H1 (cell line): Measurements from ENCODE around the gene USP54. TPM values are rescaled to one million over a fixed set of nuclear protein-coding genes. Genes with fewer than 3 reads are reported as not detected.

Source experiments
- CTCF ChIA-PET: fragments of 300-600 bp; sonication (Branson Sonifier 250); formaldehyde crosslinking; loops from one replicate; lab custom pipeline; 2021; ENCODE audit not compliant: partially characterized antibody; lab: Charles Lee
- POLR2A ChIA-PET: fragments of 300-600 bp; sonication (Branson Sonifier 250); formaldehyde crosslinking; loops from one replicate; lab custom pipeline; 2021; ENCODE audit warnings: inconsistent platforms; ENCODE audit not compliant: partially characterized antibody; lab: Charles Lee
- DNase-seq, 2 experiments: peaks; one replicate each; pipeline versions ENCODE4 v3.0.0 to v3.0.0-alpha.2; 2010 to 2022; ENCODE audit warnings: low spot score in 2 of 2, low read depth in 1 of 2, mixed read lengths in 1 of 2
- FAIRE-seq: peaks from 2 replicates; lab custom pipeline; 2011; peaks lifted over from hg19 to GRCh38; lab: Jason Lieb, UNC
- H2AFZ ChIP-seq: 2 replicates; pipeline ENCODE4 v1.8.1; 2012; ENCODE audit warnings: low read length, inconsistent platforms
- H2AK5ac ChIP-seq: 2 replicates; pipeline ENCODE4 v1.6.1; 2013; ENCODE audit warnings: low read depth, low read length
- H2BK120ac ChIP-seq: replicated peaks from 2 replicates; pipeline ENCODE3; 2013; ENCODE audit warnings: low read depth, low read length, inconsistent platforms
- H2BK12ac ChIP-seq: 2 replicates; pipeline ENCODE4 v1.6.1; 2013; ENCODE audit warnings: low read depth, low read length
- H2BK15ac ChIP-seq: 2 replicates; pipeline ENCODE4 v1.6.1; 2013; ENCODE audit warnings: low read length
- H2BK20ac ChIP-seq: 2 replicates; pipeline ENCODE4 v1.6.1; 2013; ENCODE audit warnings: low read length
- H2BK5ac ChIP-seq: 2 replicates; pipeline ENCODE4 v1.6.1; 2013; ENCODE audit warnings: low read depth, low read length
- H3K14ac ChIP-seq: 2 replicates; pipeline ENCODE4 v1.6.1; 2013; ENCODE audit warnings: inconsistent platforms; ENCODE audit not compliant: insufficient read length
- H3K18ac ChIP-seq: 2 replicates; pipeline ENCODE4 v1.6.1; 2013; ENCODE audit warnings: low read length; ENCODE audit errors: extremely low read depth
- H3K23ac ChIP-seq: 2 replicates; pipeline ENCODE4 v1.6.1; 2013; ENCODE audit warnings: inconsistent platforms; ENCODE audit not compliant: insufficient read length
- H3K23me2 ChIP-seq: 2 replicates; pipeline ENCODE4 v1.6.1; 2013; ENCODE audit warnings: low read depth, low read length
- H3K27ac ChIP-seq: 2 replicates; pipeline ENCODE4 v1.6.1; 2011; ENCODE audit warnings: low read depth, low read length, inconsistent platforms
- H3K27me3 ChIP-seq, 4 experiments: replicated peaks in 1 of 4; 1 replicate in 1 of 4; 2 replicates in 3 of 4; pipeline versions ENCODE4 v1.6.1 to v1.8.1; 2011 to 2013; ENCODE audit warnings: low read length in 3 of 4, mild to moderate bottlenecking in 3 of 4, inconsistent platforms in 2 of 4, mixed read lengths in 2 of 4, moderate library complexity in 1 of 4; ENCODE audit not compliant: control insufficient read depth in 3 of 4, insufficient read depth in 3 of 4; ENCODE audit errors: extremely low read depth in 1 of 4
- H3K36me3 ChIP-seq, 4 experiments: 2 replicates each; pipeline versions ENCODE4 v1.6.1 to v1.8.1; 2011 to 2013; ENCODE audit warnings: mild to moderate bottlenecking in 4 of 4, low read length in 3 of 4, moderate library complexity in 2 of 4, control low read depth in 1 of 4, inconsistent platforms in 1 of 4; ENCODE audit not compliant: insufficient read depth in 4 of 4, control insufficient read depth in 2 of 4
- H3K4ac ChIP-seq: replicated peaks from 2 replicates; pipeline ENCODE3; 2013; ENCODE audit warnings: low read length, low read depth, mixed read lengths, inconsistent platforms; ENCODE audit not compliant: insufficient read length
- H3K4me1 ChIP-seq, 4 experiments: replicated peaks in 1 of 4; 1 replicate in 1 of 4; 2 replicates in 3 of 4; pipeline versions ENCODE4 v1.6.1 to v1.8.1; 2011 to 2013; ENCODE audit warnings: low read length in 3 of 4, inconsistent platforms in 2 of 4, mixed read lengths in 1 of 4; ENCODE audit not compliant: insufficient read depth in 4 of 4, control insufficient read depth in 3 of 4
- H3K4me2 ChIP-seq, 2 experiments: 2 replicates each; pipeline versions ENCODE4 v1.6.1 to v1.8.1; 2011 to 2013; ENCODE audit warnings: low read depth in 2 of 2, low read length in 2 of 2, control low read depth in 1 of 2, inconsistent platforms in 1 of 2, mild to moderate bottlenecking in 1 of 2; ENCODE audit not compliant: insufficient read depth in 1 of 2
- H3K4me3 ChIP-seq, 4 experiments: fragments of 200-600, 300-600 bp in 1 of 4; sonication (generic), shearing (Covaris generic), sonication (Bioruptor Twin) in 1 of 4; 2 replicates each; pipeline versions ENCODE4 v1.5.1 to v1.8.1; 2011 to 2016; ENCODE audit warnings: low read length in 4 of 4, low read depth in 3 of 4, control low read depth in 2 of 4, inconsistent platforms in 2 of 4, mild to moderate bottlenecking in 2 of 4, mixed read lengths in 1 of 4, moderate library complexity in 1 of 4; ENCODE audit not compliant: insufficient read depth in 2 of 4; ENCODE audit errors: extremely low read depth in 1 of 4
- H3K56ac ChIP-seq: replicated peaks from 2 replicates; pipeline ENCODE3; 2013; ENCODE audit warnings: low read depth, mild to moderate bottlenecking, mixed read lengths, low read length, inconsistent platforms; ENCODE audit not compliant: insufficient read length
- H3K79me1 ChIP-seq: 2 replicates; pipeline ENCODE4 v1.6.1; 2013; ENCODE audit warnings: low read depth, low read length, control low read depth
- H3K79me2 ChIP-seq, 2 experiments: 2 replicates each; pipeline versions ENCODE4 v1.6.1 to v1.8.1; 2012 to 2013; ENCODE audit warnings: low read length in 2 of 2, mild to moderate bottlenecking in 2 of 2, inconsistent platforms in 1 of 2; ENCODE audit not compliant: insufficient read depth in 2 of 2, control insufficient read depth in 1 of 2
- H3K9ac ChIP-seq, 4 experiments: replicated peaks in 1 of 4; 1 replicate in 1 of 4; 2 replicates in 3 of 4; pipeline versions ENCODE4 v1.6.1 to v1.8.1; 2011 to 2013; ENCODE audit warnings: low read depth in 3 of 4, low read length in 3 of 4, control low read depth in 2 of 4, mild to moderate bottlenecking in 2 of 4, moderate library complexity in 2 of 4, inconsistent platforms in 1 of 4; ENCODE audit errors: extremely low read depth in 1 of 4
- H3K9me3 ChIP-seq, 2 experiments: 2 replicates each; pipeline versions ENCODE4 v1.6.1 to v1.8.1; 2012 to 2013; ENCODE audit warnings: mild to moderate bottlenecking in 2 of 2, moderate library complexity in 2 of 2, control low read depth in 1 of 2, inconsistent platforms in 1 of 2, low read depth in 1 of 2, low read length in 1 of 2, mixed read lengths in 1 of 2; ENCODE audit not compliant: insufficient read depth in 2 of 2
- H4K20me1 ChIP-seq, 2 experiments: replicated peaks in 1 of 2; 2 replicates each; pipeline versions ENCODE3 to v1.8.1; 2011 to 2013; ENCODE audit warnings: inconsistent platforms in 2 of 2, low read length in 2 of 2, mild to moderate bottlenecking in 1 of 2; ENCODE audit not compliant: insufficient read depth in 2 of 2, control insufficient read depth in 1 of 2
- H4K5ac ChIP-seq: 2 replicates; pipeline ENCODE4 v1.6.1; 2013; ENCODE audit warnings: low read length, low read depth, mixed read lengths, inconsistent platforms; ENCODE audit not compliant: insufficient read length
- H4K8ac ChIP-seq: 2 replicates; pipeline ENCODE4 v1.8.0; 2013; ENCODE audit warnings: mild to moderate bottlenecking, moderate library complexity, low read length, inconsistent platforms; ENCODE audit not compliant: insufficient read depth; ENCODE audit errors: extremely low read depth
- H4K91ac ChIP-seq: replicated peaks from 2 replicates; pipeline ENCODE3; 2013; ENCODE audit warnings: low read length, mixed read lengths, inconsistent platforms; ENCODE audit not compliant: insufficient read length
- BACH1 ChIP-seq: IDR thresholded peaks from 2 replicates; pipeline ENCODE4 v1.6.1; 2012; ENCODE audit warnings: low read length, improper control_type of control experiment
- NRF1 ChIP-seq: IDR thresholded peaks from 2 replicates; pipeline ENCODE4 v1.6.1; 2011; ENCODE audit warnings: mild to moderate bottlenecking, low read depth, low read length, improper control_type of control experiment
- TAF1 ChIP-seq: IDR thresholded peaks from 2 replicates; pipeline ENCODE4 v1.6.1; 2011; ENCODE audit warnings: mild to moderate bottlenecking, low read depth, low read length
- TCF12 ChIP-seq: IDR thresholded peaks from 2 replicates; pipeline ENCODE4 v1.6.1; 2011; ENCODE audit warnings: low read depth, mild to moderate bottlenecking, low read length
- WGBS, 2 experiments: shearing (Covaris generic) in 1 of 2; methylation state at CpG; one replicate each; pipeline versions ENCODE4 v1.1.6 to v1.1.7; 2013 to 2015; ENCODE audit warnings: low lambda C conversion rate in 2 of 2, mixed read lengths in 2 of 2, inconsistent platforms in 1 of 2, low coverage in 1 of 2, missing lambda C conversion rate in 1 of 2; ENCODE audit not compliant: insufficient replicate concordance in 2 of 2, insufficient coverage in 1 of 2, insufficient read length in 1 of 2; ENCODE audit errors: extremely low coverage in 1 of 2, missing lambda C conversion rate in 1 of 2; 5-methylcytosine and 5-hydroxymethylcytosine counted together
- polyA plus RNA-seq, 7 experiments: library from polyadenylated mRNA; depleted of rRNA in 3 of 7; stranded (reverse) in 5 of 7; unstranded in 2 of 7; fragments of >200 nt in 5 of 7; fragments of 200-250 nt in 2 of 7; gene quantifications; 1 replicate in 5 of 7; 2 replicates in 1 of 7; 4 replicates in 1 of 7; pipeline versions ENCODE4 v1.2.1 to v1.2.3, GENCODE V29; 2011 to 2013; ENCODE audit warnings: missing spikeins in 2 of 7, mixed read lengths in 2 of 7
- total RNA-seq: library from RNA; stranded (reverse); fragmentation: NEBNext Ultra II Directional; extraction: Animal tissue kit (Norgen Biotek cat#: 25700); gene quantifications from 2 replicates; pipeline ENCODE4 v1.2.1, GENCODE V29; 2021

USP54 gene
- total and polyA plus RNA-seq, 2 of the 8 experiments (the other 6 are each of a cell fraction or from before 2014, with no cell fraction given) = 46.2 to 65.6 TPM

GRCh38 chr10:73559590-73559989 is 31.6 kb downstream of the USP54 start:
- no peak overlapping the region for H2BK120ac ChIP-seq
- FAIRE-seq = no peak

More at GRCh38 chr10:73559590-73559989, 31.6 kb downstream of the USP54 start:
- H3K79me2 ChIP-seq = no peaks in the 10 kb centered on the region
- H3K4me3 ChIP-seq = no peak overlapping the region
- H3K79me1 ChIP-seq = no peaks in the 10 kb centered on the region
- H4K20me1 ChIP-seq = no peaks in the 10 kb centered on the region
- POLR2A ChIA-PET = no interaction called here
- CTCF ChIA-PET = interaction anchor here (1.4 kb wide), 1 partner anchor 53 kb away, joined by 3 read pairs; no protein-coding TSS in a partner anchor
- peaks cover 0 to 1% (median 0%) of the 10 kb centered on the region in 4 experiments; a peak in 1 of 8 replicates for H3K36me3 ChIP-seq
- H3K4me1 ChIP-seq = no peaks in the 10 kb centered on the region
- TF ChIP-seq NRF1 (no peak), BACH1 (no peak), TCF12 (no peak), TAF1 (no peak)
- H3K4ac ChIP-seq = no peak overlapping the region
- no peak overlapping the region for H3K4me2 ChIP-seq
- no peaks in the 10 kb centered on the region for H3K23me2 ChIP-seq
- no peak overlapping the region for H2BK5ac ChIP-seq
- no peak overlapping the region for H3K9ac ChIP-seq
- no peak overlapping the region for H2AFZ ChIP-seq
- H3K14ac ChIP-seq = no peak overlapping the region
- no peak overlapping the region for H3K56ac ChIP-seq
- no peak overlapping the region for H2BK15ac ChIP-seq
- H3K18ac ChIP-seq = no peak overlapping the region
- H3K23ac ChIP-seq = no peak overlapping the region
- H3K27me3 ChIP-seq = no peaks in the 10 kb centered on the region
- H2BK20ac ChIP-seq = no peak overlapping the region
- no peak overlapping the region for H2AK5ac ChIP-seq
- H4K91ac ChIP-seq = no peak overlapping the region
- H3K9me3 ChIP-seq = no peaks in the 10 kb centered on the region
- H4K5ac ChIP-seq = no peak overlapping the region
- no peak for DNase-seq
- 89% methylated on average over 5 of the region's 6 CpGs; no CpG with 5 or more reads in 1 of the 2 experiments for WGBS, 2 experiments
- no peak overlapping the region for H4K8ac ChIP-seq
- no peak overlapping the region for H3K27ac ChIP-seq
- H2BK12ac ChIP-seq = no peak overlapping the region
